HG02981 (cell line): ENCODE data around the gene CENPX.
A peak's percentile ranks its signal among the peaks of the same experiment; 100 is the strongest.

ENCODE experiments used
- ATAC-seq: cut with Tn5 transposase; IDR thresholded peaks from one replicate; pipeline ENCODE4 v1.9.1; 2021; ENCODE audit warnings: mild to moderate bottlenecking, moderate library complexity; ENCODE audit not compliant: unreplicated experiment

Gene CENPX

DNA sequence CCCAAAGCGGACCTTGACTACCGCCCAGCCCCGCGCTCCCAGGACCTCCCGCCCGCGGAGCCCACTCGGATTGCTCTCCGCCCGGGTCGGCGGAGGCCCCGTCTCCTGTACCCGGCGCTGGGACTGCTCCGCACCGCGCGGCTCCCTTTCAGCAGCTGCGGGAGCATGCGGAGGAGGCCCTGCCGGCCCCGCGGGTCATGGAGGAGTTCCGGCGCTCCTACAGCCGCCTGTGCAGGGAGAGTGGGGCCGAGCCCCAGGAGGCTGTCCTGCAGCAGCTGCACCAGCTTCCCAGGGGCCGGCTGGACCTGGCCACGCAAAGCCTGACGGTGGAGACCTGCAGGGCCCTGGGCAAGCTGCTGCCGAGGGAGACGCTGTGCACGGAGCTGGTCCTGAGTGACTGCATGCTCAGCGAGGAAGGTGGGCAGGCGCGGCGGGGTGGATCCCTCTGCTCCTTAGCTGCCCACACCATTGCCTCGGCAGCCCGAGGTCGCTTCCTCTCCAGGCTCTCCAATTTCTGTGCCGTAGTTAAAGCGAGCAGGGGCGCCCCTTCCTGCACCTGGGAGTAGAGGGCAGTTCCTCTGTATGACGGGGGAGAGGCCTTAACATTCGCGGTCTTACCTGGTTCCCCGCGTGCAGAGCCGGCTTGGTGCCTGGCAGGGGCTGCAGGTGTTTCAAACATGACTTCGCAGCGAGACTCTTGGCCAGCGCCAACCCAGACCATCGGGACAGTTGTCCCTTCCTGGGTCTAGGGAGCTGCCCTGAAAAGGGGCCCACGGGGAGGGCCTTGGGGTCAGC, 966 bp upstream of the CENPX start:
- no peak for ATAC-seq

DNA sequence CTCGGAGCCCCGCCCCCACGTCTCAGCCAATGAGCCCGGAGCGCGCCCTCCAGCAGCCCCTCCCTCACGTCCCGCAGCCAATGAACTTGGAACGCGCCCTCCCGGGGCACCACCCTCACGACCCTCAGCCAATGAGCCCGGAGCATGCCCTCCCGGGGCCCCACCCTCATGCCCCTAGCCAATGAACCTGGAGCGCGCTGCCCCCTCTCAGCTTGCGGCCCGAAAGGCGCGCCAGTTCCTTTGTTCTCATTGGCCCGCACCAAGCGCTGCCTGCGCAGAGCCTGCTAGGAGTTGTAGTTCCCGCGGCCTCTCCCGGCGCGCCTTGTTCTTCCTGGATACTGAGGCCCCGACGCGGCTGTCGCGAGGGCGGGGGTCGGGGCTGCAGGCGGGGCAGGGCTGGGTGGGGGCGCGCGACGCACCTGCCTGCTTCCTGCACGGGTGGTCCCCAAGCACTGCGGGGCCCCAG, 336 bp upstream of the CENPX start, which contains the start of gene LRRC45:
TSS of gene LRRC45 (plus strand) at position 325 of the 466 bp plus-strand sequence. CDS start 339 bp downstream, outside the sequence.
- peak; percentile 81 for ATAC-seq

DNA sequence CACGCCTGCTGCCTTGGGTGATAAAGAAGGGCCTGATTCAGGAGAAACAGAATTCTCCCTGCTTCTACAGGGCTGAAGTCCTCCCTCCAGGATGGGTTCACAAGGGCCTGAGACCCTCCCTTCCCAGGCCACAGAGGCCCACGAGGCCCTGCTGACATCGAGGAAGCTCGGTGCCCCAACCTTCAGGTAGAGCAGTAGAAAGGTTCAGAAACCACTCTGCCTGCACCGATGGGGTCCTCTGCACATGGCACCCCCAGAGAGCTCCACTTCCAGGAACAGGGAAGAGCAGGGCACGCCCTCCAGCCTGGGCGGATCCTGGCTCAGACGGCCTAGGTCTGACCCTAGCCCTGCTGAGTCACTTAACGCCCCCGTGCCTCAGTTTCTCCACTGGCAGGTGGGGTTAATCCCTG, 773 bp downstream of the CENPX start:
- no peak for ATAC-seq

DNA sequence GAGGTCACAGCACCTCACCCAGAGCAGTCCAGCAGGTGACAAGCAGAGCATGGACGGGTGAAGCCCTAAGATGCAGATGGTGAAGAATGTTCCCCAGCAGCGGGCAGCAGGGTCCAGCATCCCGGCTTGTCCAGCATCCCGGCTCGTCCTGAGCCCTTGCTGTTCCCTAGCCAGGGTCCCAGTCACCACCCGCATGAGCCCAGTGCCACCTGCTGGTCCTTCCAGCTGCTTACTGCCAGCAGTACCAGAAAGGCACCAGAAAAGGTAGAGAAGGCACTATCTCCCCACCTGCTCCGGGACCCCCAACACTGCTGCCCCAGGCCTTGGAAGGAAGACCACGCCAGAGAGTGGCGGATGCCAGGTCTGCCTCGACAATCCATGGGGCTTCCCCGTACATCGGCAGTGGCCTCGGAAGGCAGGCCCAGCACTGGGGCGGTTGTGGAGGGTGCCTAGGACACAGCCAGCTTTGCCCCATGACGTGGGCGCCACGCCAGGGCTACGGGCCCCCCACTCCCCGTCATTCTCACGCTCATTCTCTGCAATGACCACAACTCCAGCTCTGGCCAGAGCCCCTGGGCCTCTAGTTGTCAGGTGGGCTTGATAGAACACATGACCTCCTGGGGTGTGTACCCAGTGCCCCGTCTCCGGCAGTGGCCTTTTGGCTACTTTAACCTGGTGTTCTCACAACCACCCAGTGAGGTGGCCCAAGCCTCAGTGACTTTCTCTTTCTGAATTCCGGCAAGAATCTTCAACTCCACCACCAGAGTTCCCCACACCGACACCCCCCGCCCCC, 1.4 kb downstream of the CENPX start:
- no peak for ATAC-seq

DNA sequence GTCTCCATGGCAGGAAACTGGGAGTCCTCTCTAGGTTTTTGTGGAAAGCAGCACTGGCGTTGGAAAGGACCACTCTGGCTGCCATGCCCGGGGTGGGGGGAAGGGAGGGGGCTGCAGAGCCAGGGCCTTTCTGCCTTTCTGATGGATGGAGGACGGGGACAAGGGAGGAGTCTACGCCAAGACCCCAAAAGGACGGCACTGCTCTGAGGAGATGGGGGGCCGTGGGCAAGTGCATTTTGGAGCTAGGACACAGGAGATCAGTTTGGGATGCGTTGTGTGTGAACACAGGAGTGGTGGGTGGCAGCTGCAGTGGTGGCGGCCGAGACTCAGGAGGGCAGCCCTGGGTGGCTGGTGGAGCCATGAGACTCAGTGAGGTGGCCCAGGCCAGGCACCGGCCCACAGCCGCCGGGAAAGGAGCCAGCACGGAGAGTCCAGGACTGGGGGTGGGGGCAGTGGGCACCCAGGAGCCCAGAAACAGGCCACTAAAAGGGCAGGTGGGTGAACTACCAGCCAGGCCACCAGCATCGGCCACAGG, 2.0 kb downstream of the CENPX start:
- no peak for ATAC-seq

DNA sequence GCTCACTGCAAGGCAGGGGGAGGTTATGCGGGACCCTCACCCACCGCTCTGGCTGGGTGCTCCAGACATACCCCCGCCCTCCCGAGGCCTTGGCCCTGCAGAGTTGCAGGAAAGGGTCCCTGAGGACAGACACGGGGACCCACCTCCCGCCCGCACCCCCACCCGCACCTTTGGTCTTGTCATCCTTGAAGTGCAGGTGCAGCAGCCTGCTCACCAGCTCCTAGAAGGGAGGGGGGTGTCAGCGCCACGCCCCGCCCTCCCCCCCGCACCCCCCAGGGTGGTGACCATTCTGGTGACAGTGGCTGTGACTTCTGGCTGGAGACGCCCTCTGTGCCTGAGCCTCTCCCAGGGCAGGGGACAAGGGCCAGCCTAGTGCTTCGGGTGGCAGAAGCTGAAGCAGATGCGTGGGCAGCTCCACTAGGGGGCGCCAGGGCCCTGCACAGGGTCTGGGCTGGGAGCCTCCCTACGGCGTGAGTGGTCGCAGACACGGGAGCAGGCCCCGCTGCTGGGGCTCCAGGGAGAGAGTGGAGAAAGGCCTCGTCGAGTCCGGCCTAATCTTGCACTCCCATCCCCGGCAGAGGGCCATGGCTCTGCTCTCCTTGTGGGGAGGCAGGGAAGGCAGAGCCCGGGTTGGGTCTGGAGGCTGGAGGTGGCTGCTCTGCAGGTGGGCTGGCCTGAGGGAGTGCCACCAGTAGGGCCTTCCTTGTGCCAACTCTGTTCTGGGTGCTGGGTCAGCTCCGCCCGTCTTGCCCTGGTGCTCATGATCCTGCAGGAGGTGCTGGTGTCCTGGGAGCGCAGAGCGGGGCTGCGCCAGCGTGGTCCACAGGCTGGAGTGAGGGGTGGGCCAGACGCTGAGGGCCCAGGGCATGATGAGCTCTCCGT, 2.7 kb downstream of the CENPX start:
- ATAC-seq: no peak

DNA sequence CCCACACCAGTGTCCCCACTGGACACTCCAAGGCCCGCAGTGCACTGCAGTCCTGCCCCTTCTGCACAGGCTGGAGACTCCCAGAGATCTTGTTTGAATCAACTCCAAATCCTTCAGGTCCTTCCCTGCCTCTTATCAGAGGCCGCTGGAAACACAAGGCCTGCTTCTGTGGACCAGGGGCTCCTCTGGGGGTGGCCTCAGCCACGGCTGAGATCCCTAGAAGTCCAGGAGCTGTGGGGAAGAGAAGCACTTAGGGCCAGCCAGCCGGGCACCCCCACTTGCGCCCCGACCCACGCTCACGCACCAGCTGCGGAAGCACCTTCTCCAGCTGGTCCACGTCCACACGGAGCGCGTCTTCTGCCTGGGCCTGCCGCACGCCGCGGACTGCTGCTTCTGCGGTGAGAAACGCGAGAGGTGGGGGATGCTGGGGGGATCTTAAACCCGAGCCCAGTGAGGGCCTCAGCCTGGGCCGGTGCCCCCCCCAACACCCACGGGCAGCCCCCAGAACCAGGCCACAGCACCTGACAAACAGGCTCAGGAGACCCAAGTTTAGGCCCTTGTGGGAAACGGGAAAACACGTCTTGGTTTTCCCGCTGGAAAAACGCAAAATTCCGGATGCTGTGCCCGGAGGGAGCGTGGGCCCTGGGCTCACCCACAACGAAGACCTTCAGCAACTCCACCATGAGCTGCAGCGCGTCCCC, 3.5 kb downstream of the CENPX start:
- no peak for ATAC-seq

DNA sequence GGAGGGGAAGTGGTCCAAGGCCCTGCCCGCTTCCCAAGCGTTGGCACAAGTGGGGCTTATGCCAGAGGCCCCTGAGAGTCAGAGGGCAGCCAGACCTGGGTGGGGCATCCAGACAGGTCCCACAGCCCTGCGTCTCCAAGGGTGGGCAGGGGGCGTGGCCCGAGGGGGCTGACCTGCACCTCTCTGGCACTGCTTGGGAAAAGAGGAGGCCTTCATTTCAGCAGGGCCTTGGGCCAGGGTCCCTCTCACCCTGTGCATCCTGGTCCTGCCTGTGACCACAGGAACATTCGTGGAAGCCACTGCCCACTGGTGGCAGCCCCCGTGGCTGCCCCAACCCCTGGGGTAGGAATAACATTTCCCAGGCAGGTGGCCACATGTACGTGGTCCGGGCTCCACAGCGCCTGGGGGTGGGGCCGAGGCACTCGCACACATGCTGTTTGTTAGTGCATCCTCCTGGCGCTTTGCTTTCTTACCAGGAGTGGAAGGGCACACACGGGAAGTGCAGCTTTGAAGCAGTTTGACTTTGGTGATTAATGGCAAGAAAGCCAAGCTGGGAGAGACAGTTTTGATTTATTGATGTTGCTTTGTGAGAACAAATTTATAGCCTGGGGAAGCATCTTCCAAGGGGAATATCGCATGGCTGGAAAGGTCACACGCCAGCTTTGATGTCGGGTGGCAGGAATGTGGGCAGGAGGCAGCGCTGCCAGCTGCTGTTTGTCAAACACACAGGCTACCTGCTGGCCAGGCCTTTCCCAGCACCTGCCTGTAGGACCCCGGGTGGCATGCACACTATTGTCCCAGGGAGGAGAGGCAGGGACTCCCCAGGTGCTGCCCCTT, 4.3 kb downstream of the CENPX start:
- ATAC-seq: no peak

DNA sequence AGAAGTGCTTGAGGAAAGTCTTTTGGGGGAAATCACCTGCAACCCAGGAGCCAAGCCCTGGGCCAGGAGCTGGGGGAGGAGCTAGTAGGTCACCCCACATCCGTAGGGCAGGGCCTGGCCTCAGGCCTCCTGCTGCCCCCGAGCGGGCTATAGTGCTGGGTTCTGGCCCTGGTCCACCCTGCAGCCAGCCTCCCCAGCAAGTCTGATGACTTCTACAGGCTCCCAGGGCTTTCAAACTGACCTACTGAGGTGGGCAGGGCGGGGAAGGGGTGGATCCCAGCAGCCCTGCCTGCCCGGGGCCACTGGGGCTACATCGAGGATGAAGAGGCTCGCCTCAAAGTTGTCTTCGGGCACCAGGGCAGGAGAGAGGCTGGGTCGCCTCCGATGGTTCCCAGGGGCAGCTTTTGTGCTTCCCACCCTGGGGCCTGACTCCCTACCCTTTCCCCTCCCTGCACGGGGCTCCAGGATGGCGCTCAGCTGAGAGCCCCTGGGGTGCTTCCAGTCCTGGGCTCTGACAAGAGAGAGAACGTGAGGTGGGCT, 5.0 kb downstream of the CENPX start:
- ATAC-seq: no peak

DNA sequence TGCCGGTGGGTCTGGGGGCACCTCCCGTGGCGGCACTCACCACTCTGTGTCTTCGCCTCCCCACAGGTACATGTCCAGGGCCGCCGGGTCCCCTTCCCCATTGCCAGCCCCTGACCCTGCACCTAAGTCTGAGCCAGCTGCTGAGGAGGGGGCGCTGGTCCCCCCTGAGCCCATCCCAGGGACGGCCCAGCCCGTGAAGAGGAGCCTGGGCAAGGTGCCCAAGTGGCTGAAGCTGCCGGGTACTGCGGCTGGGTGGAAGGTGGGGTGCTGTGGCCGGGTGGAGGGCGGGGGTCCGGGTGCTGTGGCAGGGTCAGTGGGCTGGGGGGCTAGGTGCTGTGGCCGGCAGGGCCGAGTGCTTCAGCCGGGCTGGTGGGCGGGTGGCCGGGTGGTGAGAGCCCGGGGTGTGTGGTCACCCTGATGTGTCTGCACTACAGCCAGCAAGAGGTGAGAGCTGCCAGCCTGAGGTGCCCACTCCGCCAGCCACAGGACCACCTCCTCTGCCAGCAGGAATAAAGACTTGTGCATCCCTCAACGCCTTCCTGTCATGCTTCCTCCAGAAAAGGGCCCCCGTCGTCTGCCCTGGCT, 5.7 kb downstream of the CENPX start:
- no peak for ATAC-seq

DNA sequence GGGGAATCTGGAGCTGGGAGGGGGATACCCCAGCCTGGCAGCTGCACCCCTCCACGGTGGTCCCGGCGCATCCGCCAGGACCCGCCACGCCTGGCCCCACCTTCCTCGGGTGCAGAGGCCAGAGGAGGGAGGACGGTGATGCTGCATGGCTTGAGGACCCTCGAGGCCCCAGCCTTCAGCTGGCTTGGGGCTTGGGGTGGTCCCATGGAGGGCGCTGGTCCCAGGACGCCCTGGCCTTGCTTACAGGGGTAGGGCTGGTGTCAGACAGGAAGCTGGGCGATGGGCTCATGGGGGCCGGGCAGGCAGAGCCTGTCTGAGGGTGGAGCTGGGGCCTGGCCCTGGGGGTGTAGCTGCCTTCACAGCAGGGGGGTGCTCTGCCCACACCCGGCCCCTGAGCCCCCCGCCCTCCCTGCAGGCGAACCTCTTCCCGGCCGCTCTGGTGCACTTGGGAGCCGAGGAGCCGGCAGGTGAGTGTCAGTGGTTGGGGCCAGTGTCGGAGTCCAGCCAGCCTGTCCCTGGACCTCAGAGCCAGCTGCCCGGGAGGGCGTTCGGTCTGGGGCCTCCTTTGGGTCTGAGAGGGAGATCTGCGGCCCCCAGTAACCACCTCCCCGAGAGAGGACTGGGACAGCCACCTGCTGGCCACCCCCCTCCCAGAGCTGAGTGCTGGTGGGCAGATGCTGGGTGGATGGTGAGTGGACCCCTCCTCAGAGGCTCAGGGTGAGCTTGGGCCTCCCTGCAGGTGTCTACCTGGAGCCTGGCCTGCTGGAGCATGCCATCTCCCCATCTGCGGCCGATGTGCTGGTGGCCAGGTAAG, 6.4 kb downstream of the CENPX start:
- ATAC-seq: no peak

DNA sequence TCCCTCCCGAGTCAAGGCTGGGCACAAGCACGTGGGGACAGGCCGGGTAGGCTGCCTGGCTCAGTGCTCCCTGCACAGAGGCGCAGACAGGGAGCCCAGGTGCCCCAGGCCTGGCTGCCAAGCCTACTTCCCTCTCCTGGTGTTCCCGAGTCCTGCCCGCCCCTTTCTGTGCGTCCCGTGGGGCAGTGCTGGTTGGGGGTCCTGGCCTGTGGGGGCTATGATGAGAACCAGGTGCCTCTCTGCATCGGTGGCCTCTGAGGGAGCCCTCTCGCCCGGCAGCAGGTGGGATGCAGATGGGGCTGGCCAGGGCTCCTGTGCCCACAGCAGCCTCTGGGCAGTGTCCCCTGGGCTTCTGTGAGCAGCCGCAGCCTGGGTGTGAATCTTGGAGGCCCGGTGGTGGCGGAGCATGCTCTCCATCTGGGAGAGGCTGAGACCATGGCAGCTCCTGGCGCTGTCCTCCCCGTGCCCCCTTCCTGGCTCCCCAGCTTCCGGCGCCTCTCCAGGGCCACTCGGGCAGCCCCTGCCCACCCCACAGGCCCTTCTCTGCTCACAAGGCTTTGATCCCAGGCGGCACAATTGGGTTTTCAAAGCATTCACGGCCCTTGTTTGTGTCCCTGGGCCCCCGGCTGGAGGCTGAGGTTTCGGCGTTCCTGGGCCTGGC, 7.2 kb downstream of the CENPX start:
- no peak for ATAC-seq

DNA sequence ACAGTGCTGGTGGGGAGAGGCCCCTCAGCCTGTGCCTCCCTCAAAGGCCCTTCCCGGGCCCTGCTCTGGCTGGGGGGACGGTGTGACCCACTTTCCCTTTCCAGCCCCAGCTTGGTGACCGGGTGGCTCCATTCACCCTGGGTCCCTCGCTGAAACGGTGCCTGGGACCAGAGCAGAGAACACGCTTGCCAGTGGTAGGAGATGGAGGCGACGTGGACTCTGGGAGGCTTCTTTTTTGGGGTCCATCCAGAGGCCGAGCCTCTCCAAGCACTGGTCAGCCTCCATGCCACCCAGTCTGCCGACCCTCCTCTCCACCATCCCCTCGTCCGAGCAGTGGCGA, 7.7 kb downstream of the CENPX start:
- no peak for ATAC-seq

DNA sequence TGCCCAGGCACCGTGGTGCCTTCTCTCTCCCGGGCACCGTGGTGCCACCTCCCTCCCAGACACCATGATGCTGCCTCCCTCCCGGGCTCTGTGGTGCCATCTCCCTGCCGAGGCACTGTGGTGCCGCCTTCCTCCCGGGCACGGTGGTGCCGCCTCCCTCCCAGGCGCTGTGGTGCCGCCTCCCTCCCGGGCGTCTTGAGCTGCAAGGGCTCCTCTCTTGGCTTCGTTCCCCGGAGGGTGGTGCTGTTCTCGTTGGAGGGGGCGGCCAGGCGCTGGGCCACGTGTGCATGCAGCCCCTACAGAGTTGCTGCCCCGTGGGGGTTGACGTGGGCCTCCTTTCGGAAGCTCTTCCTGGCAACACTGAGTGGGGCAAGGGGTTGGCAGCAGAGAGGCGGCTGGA, 8.2 kb downstream of the CENPX start:
- ATAC-seq: no peak

DNA sequence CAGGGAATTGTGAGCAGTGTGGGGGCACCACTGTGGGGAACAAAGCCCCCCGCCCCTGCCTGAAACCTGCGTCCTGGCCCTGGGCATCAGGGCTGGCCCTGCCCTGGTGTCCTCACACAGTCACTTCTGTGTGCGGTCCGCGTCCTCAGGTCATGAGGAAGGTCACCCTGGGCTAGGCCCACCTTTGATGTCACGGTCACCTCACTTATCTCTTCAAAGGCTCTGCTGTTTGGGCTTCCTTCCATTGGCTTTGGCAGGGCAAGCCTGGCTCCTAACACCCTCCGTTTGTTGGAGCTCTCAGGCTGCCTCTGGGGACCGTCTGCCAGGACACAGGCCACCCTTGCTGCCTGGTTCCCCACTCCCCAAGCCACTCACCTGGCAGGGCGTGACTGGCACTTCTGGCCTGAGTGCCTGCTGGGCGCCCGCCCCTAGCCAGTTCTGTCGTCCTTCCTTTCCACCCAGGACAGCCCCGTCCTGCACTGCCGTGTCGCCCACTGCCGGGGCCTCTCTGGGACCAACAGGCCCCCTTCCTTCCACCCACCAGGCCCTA, 8.8 kb downstream of the CENPX start:
- ATAC-seq: no peak

DNA sequence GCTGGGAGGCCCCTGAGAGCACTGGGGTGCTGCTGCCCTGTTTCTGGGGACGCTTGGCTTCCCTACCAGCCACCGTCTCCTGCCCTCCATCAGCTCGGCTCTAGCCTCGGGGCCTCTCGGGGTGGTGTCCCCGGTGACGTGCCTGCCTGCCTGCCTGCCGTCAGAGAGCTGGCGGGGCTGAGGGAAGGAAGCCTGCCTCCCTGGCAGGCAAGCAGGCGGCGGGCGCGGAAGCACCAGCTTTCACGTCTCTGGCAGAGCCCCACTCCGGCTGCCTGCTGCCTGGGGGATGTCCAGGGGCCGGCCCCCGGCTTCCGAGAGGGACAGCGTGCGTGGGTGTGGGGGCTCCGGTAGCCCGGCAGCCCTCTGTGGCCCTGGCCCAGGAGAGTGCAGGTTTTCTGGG, 9.3 kb downstream of the CENPX start:
- no peak for ATAC-seq

DNA sequence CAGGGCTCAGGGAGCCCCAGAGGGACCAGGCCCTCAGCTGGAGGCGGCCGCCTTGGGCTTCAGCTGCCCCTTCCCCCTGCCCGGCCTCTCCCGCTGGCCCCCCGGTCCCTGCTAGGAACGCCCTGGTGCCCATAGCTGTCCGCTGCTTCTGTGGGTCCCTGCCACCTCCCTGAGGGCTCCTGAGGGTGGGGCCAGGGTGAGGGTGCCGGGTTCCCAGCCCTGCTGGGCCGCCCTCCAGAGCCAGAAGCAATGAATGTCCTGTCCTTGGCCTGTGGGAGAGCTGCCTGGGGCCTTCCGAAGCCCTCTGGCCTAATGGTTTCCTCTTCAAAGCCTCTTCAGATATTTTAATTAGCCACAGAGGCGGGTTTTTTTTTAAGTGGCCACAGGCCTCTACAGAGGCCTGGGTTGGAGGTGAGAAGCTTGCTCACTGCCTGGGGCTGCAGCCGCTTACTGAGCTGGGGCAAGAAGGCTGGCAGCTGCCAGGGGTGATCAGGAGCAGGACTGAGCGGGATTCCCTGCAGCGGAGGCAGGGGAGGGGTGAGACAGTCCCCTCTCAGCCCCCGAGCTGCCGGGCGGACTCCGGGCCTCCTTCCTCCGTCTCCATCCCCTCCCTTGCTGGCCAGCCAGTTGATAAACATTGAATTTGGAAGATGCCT, 9.9 kb downstream of the CENPX start:
- no peak for ATAC-seq
